ENCODE results near the gene SIGLEC11. TPM values are rescaled to one million over a fixed set of nuclear protein-coding genes. Genes with fewer than 3 reads are reported as not detected.
"Not testable (repeated sequence)": the region's sequence is repeated elsewhere in the genome, so short reads cannot be mapped to it uniquely, and the experiment has no call there.

SIGLEC11 gene
- polyA plus RNA-seq, result 10 to 100 TPM in 1 of 4 donors, 1 to 10 TPM in 1, under 1 TPM in 2; 0.45 to 37.2 (median 0.80) TPM
- long read RNA-seq, donor 1, partial matches to known transcripts, result 0 of 9 reads
- long read RNA-seq, donor 1, other reads (novel, unspliced or antisense), result 5 of 9 reads
- long read RNA-seq, donor 2, result 0 reads
- long read RNA-seq, donor 3, result 0 reads
- long read RNA-seq, donor 4, result 0 reads
- long read RNA-seq, donor 5, partial matches to known transcripts, result 0 of 1 reads
- long read RNA-seq, donor 5, other reads (novel, unspliced or antisense), result 0 of 1 reads
- long read RNA-seq, donor 6, partial matches to known transcripts, result 0 of 2 reads
- long read RNA-seq, donor 6, other reads (novel, unspliced or antisense), result 0 of 2 reads
- long read RNA-seq, donor 7, result 0 reads
- long read RNA-seq, donor 8, result 0 reads
- long read RNA-seq, donor 9, result 0 reads
- long read RNA-seq, donor 10, partial matches to known transcripts, result 0 of 2 reads
- long read RNA-seq, donor 10, other reads (novel, unspliced or antisense), result 0 of 2 reads

- peaks cover 0 to 18% (median 0%) of the 10 kb centered on the region in 3 donors for H3K4me1 ChIP-seq (ENCODE audit: control insufficient read depth in 3 of 3, insufficient read depth in 2 of 3, low read depth in 1 of 3, low read length in 2 of 3)
- DNase-seq; H3K27me3 ChIP-seq (ENCODE audit: control insufficient read depth in 3 of 3, insufficient read depth in 3 of 3, low read length in 3 of 3); FAIRE-seq; H3K9me3 ChIP-seq (ENCODE audit: control insufficient read depth in 2 of 2, insufficient read depth in 1 of 2, low read depth in 1 of 2, low read length in 1 of 2); H3K36me3 ChIP-seq (ENCODE audit: control insufficient read depth in 3 of 3, insufficient read depth in 2 of 3, low read depth in 1 of 3, low read length in 3 of 3); H3K4me3 ChIP-seq (ENCODE audit: low read depth in 1 of 3, low read length in 3 of 3); H3K27ac ChIP-seq (ENCODE audit: low read depth in 1 of 3, low read length in 2 of 3): not testable (repeated sequence)
- WGBS, 3 donors, result 65 to 78% (median 71%) methylated on average over 4 to 5 of the region's 10 CpGs
These were observed at the start of gene SIGLEC11 for GRCh38 chr19:49960980-49961379. Gene SIGLEC11, minus strand, starts transcription at chr19:49961172. Its CDS starts 91 bp downstream, at chr19:49961081.

GRCh38 chr19:50008532-50008931 is 47.6 kb upstream of the SIGLEC11 start:
- Histone ChIP-seq H3K4me3 (ENCODE audit: low read depth in 1 of 3, low read length in 3 of 3) (no peak overlapping the region), H3K27ac (ENCODE audit: low read depth in 1 of 3, low read length in 2 of 3) (no peak overlapping the region), H3K27me3 (ENCODE audit: control insufficient read depth in 3 of 3, insufficient read depth in 3 of 3, low read length in 3 of 3) (no peaks in the 10 kb centered on the region), H3K36me3 (ENCODE audit: control insufficient read depth in 3 of 3, insufficient read depth in 2 of 3, low read depth in 1 of 3, low read length in 3 of 3) (peaks cover 17 to 69% (median 27%) of the 10 kb centered on the region in 3 donors), H3K4me1 (ENCODE audit: control insufficient read depth in 3 of 3, insufficient read depth in 2 of 3, low read depth in 1 of 3, low read length in 2 of 3) (peaks cover 0 to 2% (median 0%) of the 10 kb centered on the region in 3 donors), H3K9me3 (ENCODE audit: control insufficient read depth in 2 of 2, insufficient read depth in 1 of 2, low read depth in 1 of 2, low read length in 1 of 2) (no peaks in the 10 kb centered on the region)
- peak in 1 of 2 donors; percentile 30 for DNase-seq
- FAIRE-seq, result no peak
- WGBS, 3 donors, result 68 to 88% (median 86%) methylated on average over 10 of the region's 10 CpGs

- Histone ChIP-seq H3K9me3 (ENCODE audit: control insufficient read depth in 2 of 2, insufficient read depth in 1 of 2, low read depth in 1 of 2, low read length in 1 of 2) (no peaks in the 10 kb centered on the region), H3K36me3 (ENCODE audit: control insufficient read depth in 3 of 3, insufficient read depth in 2 of 3, low read depth in 1 of 3, low read length in 3 of 3) (peaks cover 15 to 72% (median 27%) of the 10 kb centered on the region in 3 donors), H3K27ac (ENCODE audit: low read depth in 1 of 3, low read length in 2 of 3) (no peak overlapping the region), H3K27me3 (ENCODE audit: control insufficient read depth in 3 of 3, insufficient read depth in 3 of 3, low read length in 3 of 3) (no peaks in the 10 kb centered on the region), H3K4me3 (ENCODE audit: low read depth in 1 of 3, low read length in 3 of 3) (no peak overlapping the region), H3K4me1 (ENCODE audit: control insufficient read depth in 3 of 3, insufficient read depth in 2 of 3, low read depth in 1 of 3, low read length in 2 of 3) (peaks cover 0 to 2% (median 0%) of the 10 kb centered on the region in 3 donors)
- DNase-seq (no peak), FAIRE-seq (no peak)
- 94 to 98% (median 97%) methylated on average over 2 of the region's 2 CpGs for whole genome bisulfite sequencing, 3 donors
These were observed 47.0 kb upstream of the SIGLEC11 start for GRCh38 chr19:50007947-50008346.

- Histone ChIP-seq H3K27ac (ENCODE audit: low read depth in 1 of 3, low read length in 2 of 3) (no peak overlapping the region), H3K27me3 (ENCODE audit: control insufficient read depth in 3 of 3, insufficient read depth in 3 of 3, low read length in 3 of 3) (no peaks in the 10 kb centered on the region), H3K4me3 (ENCODE audit: low read depth in 1 of 3, low read length in 3 of 3) (no peak overlapping the region), H3K36me3 (ENCODE audit: control insufficient read depth in 3 of 3, insufficient read depth in 2 of 3, low read depth in 1 of 3, low read length in 3 of 3) (peaks cover 15 to 76% (median 32%) of the 10 kb centered on the region in 3 donors), H3K4me1 (ENCODE audit: control insufficient read depth in 3 of 3, insufficient read depth in 2 of 3, low read depth in 1 of 3, low read length in 2 of 3) (peaks cover 0 to 2% (median 0%) of the 10 kb centered on the region in 3 donors), H3K9me3 (ENCODE audit: control insufficient read depth in 2 of 2, insufficient read depth in 1 of 2, low read depth in 1 of 2, low read length in 1 of 2) (no peaks in the 10 kb centered on the region)
- WGBS, 3 donors, result 85 to 92% (median 86%) methylated on average over 10 of the region's 10 CpGs
- FAIRE-seq (no peak), DNase-seq (no peak)
These were observed 46.2 kb upstream of the SIGLEC11 start for GRCh38 chr19:50007170-50007569.

GRCh38 chr19:50005428-50005827 is 44.5 kb upstream of the SIGLEC11 start:
- no peak for DNase-seq
- Histone ChIP-seq H3K36me3 (ENCODE audit: control insufficient read depth in 3 of 3, insufficient read depth in 2 of 3, low read depth in 1 of 3, low read length in 3 of 3) (peaks cover 15 to 86% (median 44%) of the 10 kb centered on the region in 3 donors), H3K27ac (ENCODE audit: low read depth in 1 of 3, low read length in 2 of 3) (no peak overlapping the region), H3K4me3 (ENCODE audit: low read depth in 1 of 3, low read length in 3 of 3) (no peak overlapping the region), H3K4me1 (ENCODE audit: control insufficient read depth in 3 of 3, insufficient read depth in 2 of 3, low read depth in 1 of 3, low read length in 2 of 3) (peaks cover 0 to 2% (median 0%) of the 10 kb centered on the region in 3 donors), H3K9me3 (ENCODE audit: control insufficient read depth in 2 of 2, insufficient read depth in 1 of 2, low read depth in 1 of 2, low read length in 1 of 2) (no peaks in the 10 kb centered on the region), H3K27me3 (ENCODE audit: control insufficient read depth in 3 of 3, insufficient read depth in 3 of 3, low read length in 3 of 3) (no peaks in the 10 kb centered on the region)
- WGBS, 3 donors, result 90 to 98% (median 93%) methylated on average over 12 of the region's 12 CpGs
- no peak for FAIRE-seq

GRCh38 chr19:50003810-50004419 is 42.9 kb upstream of the SIGLEC11 start:
- no peak for FAIRE-seq
- peak in 1 of 2 donors; percentile 13 for DNase-seq
- H3K4me1 ChIP-seq (ENCODE audit: control insufficient read depth in 3 of 3, insufficient read depth in 2 of 3, low read depth in 1 of 3, low read length in 2 of 3), result peaks cover 0 to 2% (median 0%) of the 10 kb centered on the region in 3 donors
- no peak overlapping the region for H3K4me3 ChIP-seq (ENCODE audit: low read depth in 1 of 3, low read length in 3 of 3)
- no peaks in the 10 kb centered on the region for H3K9me3 ChIP-seq (ENCODE audit: control insufficient read depth in 2 of 2, insufficient read depth in 1 of 2, low read depth in 1 of 2, low read length in 1 of 2)
- WGBS, 3 donors, result 76 to 86% (median 79%) methylated on average over 11 of the region's 11 CpGs
- peaks cover 22 to 93% (median 57%) of the 10 kb centered on the region in 3 donors for H3K36me3 ChIP-seq (ENCODE audit: control insufficient read depth in 3 of 3, insufficient read depth in 2 of 3, low read depth in 1 of 3, low read length in 3 of 3)
- H3K27ac ChIP-seq (ENCODE audit: low read depth in 1 of 3, low read length in 2 of 3), result peak overlapping the region in 1 of 3 donors; percentile 26
- H3K27me3 ChIP-seq (ENCODE audit: control insufficient read depth in 3 of 3, insufficient read depth in 3 of 3, low read length in 3 of 3), result no peaks in the 10 kb centered on the region

- DNase-seq (no peak), FAIRE-seq (no peak)
- Histone ChIP-seq H3K36me3 (ENCODE audit: control insufficient read depth in 3 of 3, insufficient read depth in 2 of 3, low read depth in 1 of 3, low read length in 3 of 3) (peaks cover 22 to 93% (median 56%) of the 10 kb centered on the region in 3 donors), H3K27ac (ENCODE audit: low read depth in 1 of 3, low read length in 2 of 3) (peak overlapping the region in 1 of 3 donors; percentile 9), H3K9me3 (ENCODE audit: control insufficient read depth in 2 of 2, insufficient read depth in 1 of 2, low read depth in 1 of 2, low read length in 1 of 2) (no peaks in the 10 kb centered on the region), H3K4me1 (ENCODE audit: control insufficient read depth in 3 of 3, insufficient read depth in 2 of 3, low read depth in 1 of 3, low read length in 2 of 3) (peaks cover 0 to 2% (median 0%) of the 10 kb centered on the region in 3 donors), H3K27me3 (ENCODE audit: control insufficient read depth in 3 of 3, insufficient read depth in 3 of 3, low read length in 3 of 3) (no peaks in the 10 kb centered on the region), H3K4me3 (ENCODE audit: low read depth in 1 of 3, low read length in 3 of 3) (no peak overlapping the region)
- WGBS, 3 donors, result 84 to 96% (median 89%) methylated on average over 17 of the region's 17 CpGs
These were observed 42.3 kb upstream of the SIGLEC11 start for GRCh38 chr19:50003254-50003788.

GRCh38 chr19:50002386-50002960 is 41.5 kb upstream of the SIGLEC11 start:
- Histone ChIP-seq H3K36me3 (ENCODE audit: control insufficient read depth in 3 of 3, insufficient read depth in 2 of 3, low read depth in 1 of 3, low read length in 3 of 3) (peaks cover 21 to 94% (median 49%) of the 10 kb centered on the region in 3 donors), H3K27ac (ENCODE audit: low read depth in 1 of 3, low read length in 2 of 3) (no peak overlapping the region), H3K9me3 (ENCODE audit: control insufficient read depth in 2 of 2, insufficient read depth in 1 of 2, low read depth in 1 of 2, low read length in 1 of 2) (no peaks in the 10 kb centered on the region), H3K4me3 (ENCODE audit: low read depth in 1 of 3, low read length in 3 of 3) (no peak overlapping the region), H3K27me3 (ENCODE audit: control insufficient read depth in 3 of 3, insufficient read depth in 3 of 3, low read length in 3 of 3) (no peaks in the 10 kb centered on the region), H3K4me1 (ENCODE audit: control insufficient read depth in 3 of 3, insufficient read depth in 2 of 3, low read depth in 1 of 3, low read length in 2 of 3) (peaks cover 0 to 2% (median 0%) of the 10 kb centered on the region in 3 donors)
- no peak for FAIRE-seq
- 79 to 85% (median 82%) methylated on average over 6 of the region's 6 CpGs for WGBS, 3 donors
- DNase-seq, result no peak
